ENCODE results near the gene UST.

DNA sequence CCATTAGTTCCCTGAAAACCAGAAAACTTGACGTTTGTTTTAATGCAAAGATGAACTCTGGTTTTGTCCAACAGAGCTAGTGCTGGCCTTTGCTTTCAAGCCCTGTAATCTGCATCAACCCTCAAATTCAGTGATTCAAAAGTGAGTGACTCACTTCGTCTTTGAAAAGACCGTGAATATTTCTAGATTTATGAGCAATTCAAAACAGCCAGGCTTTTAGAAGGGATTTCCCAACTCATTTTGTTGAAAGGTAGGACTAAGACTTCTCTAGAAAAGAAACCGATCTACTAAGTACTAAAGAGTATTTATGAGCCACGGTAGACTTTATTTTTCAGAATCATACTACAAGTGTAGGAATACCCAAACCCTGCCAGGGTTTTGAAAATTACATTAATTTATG, 121.5 kb downstream of the UST start:
- TF ChIP-seq, protein P1, sequence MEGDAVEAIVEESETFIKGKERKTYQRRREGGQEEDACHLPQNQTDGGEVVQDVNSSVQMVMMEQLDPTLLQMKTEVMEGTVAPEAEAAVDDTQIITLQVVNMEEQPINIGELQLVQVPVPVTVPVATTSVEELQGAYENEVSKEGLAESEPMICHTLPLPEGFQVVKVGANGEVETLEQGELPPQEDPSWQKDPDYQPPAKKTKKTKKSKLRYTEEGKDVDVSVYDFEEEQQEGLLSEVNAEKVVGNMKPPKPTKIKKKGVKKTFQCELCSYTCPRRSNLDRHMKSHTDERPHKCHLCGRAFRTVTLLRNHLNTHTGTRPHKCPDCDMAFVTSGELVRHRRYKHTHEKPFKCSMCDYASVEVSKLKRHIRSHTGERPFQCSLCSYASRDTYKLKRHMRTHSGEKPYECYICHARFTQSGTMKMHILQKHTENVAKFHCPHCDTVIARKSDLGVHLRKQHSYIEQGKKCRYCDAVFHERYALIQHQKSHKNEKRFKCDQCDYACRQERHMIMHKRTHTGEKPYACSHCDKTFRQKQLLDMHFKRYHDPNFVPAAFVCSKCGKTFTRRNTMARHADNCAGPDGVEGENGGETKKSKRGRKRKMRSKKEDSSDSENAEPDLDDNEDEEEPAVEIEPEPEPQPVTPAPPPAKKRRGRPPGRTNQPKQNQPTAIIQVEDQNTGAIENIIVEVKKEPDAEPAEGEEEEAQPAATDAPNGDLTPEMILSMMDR (conservative IDR thresholded peaks at IDR 0.05 in 1 of 2, IDR thresholded peaks at IDR 0.05 in 1 of 2; ENCODE audit: extremely low read depth in 1 of 2, insufficient read depth in 1 of 2, low read depth in 1 of 2, low read length in 2 of 2): no peak
- no peak for TF ChIP-seq EZH2 (IDR thresholded peaks at IDR 0.05; ENCODE audit: borderline replicate concordance, low read length)

Measured in mammary epithelial cell (primary cell).